Testis (tissue), 3 donors: ENCODE data around the gene LPIN1. TPM values are rescaled to one million over a fixed set of nuclear protein-coding genes. Genes with fewer than 3 reads are reported as not detected.

Source experiments
- DNase-seq: peaks from one replicate; pipeline ENCODE4 v3.0.0-alpha.2; 2019
- H3K27ac ChIP-seq, 2 donors: fragments of 200-600 bp; sonication (generic); one replicate each; pipeline ENCODE4 v1.5.1; 2019
- H3K27me3 ChIP-seq: fragments of 200-600 bp; sonication (generic); one replicate; pipeline ENCODE4 v1.5.1; 2019
- H3K36me3 ChIP-seq: fragments of 200-600 bp; sonication (generic); one replicate; pipeline ENCODE4 v1.5.1; 2017; ENCODE audit warnings: low read depth; ENCODE audit errors: missing control alignments
- H3K4me1 ChIP-seq: fragments of 200-600 bp; sonication (generic); one replicate; pipeline ENCODE4 v1.5.1; 2019
- H3K4me3 ChIP-seq, 2 donors: fragments of 200-600 bp; sonication (generic); one replicate each; pipeline ENCODE4 v1.5.1; 2017 to 2019
- H3K9me3 ChIP-seq: fragments of 200-600 bp; sonication (generic); one replicate; pipeline ENCODE4 v1.5.1; 2017
- POLR2A ChIP-seq: fragments of 450-650 bp; IDR thresholded peaks from one replicate; pipeline ENCODE4 v1.6.1; 2017; ENCODE audit warnings: antibody characterized with exemption, mild to moderate bottlenecking, moderate library complexity
- WGBS, 2 donors: methylation state at CpG; one replicate each; pipeline ENCODE4 v1.1.5; 2018; 5-methylcytosine and 5-hydroxymethylcytosine counted together
- intact Hi-C: fragments of 100-400 bp; cut with DNase I; formaldehyde crosslinking; loops from one replicate; pipeline ENCODE4 v1.15.1; 2023; ENCODE audit warnings: low total_unique reads
- polyA plus RNA-seq: library from polyadenylated mRNA; stranded (reverse); fragments of 350-450 nt; fragmentation: Illumina TruSeq; extraction: RNeasy Lipid Tissue Mini Kit (QIAGEN cat#74804); gene quantifications from one replicate; pipeline ENCODE4 v1.2.3, GENCODE V29; 2014; ENCODE audit warnings: low read depth, low replicate concordance; ENCODE audit not compliant: insufficient read depth
- total RNA-seq, 2 donors: library from RNA; depleted of rRNA; stranded (reverse); fragments of >200 nt; gene quantifications; one replicate each; pipeline ENCODE4 v1.2.3, GENCODE V29; 2016
- TF ChIP-seq, protein P1 (sequence below), 3 experiments: fragments of 450-650 bp in 2 of 3; fragments of 200-600 bp in 1 of 3; sonication (generic) in 1 of 3; IDR thresholded peaks; one replicate each; pipeline ENCODE4 v1.5.1; 2016 to 2019; ENCODE audit warnings: antibody characterized with exemption in 3 of 3, mild to moderate bottlenecking in 2 of 3, moderate library complexity in 1 of 3

Gene LPIN1
- total and polyA plus RNA-seq, 3 donors from 2014 or later, result 90.0 to 198 (median 169) TPM

DNA sequence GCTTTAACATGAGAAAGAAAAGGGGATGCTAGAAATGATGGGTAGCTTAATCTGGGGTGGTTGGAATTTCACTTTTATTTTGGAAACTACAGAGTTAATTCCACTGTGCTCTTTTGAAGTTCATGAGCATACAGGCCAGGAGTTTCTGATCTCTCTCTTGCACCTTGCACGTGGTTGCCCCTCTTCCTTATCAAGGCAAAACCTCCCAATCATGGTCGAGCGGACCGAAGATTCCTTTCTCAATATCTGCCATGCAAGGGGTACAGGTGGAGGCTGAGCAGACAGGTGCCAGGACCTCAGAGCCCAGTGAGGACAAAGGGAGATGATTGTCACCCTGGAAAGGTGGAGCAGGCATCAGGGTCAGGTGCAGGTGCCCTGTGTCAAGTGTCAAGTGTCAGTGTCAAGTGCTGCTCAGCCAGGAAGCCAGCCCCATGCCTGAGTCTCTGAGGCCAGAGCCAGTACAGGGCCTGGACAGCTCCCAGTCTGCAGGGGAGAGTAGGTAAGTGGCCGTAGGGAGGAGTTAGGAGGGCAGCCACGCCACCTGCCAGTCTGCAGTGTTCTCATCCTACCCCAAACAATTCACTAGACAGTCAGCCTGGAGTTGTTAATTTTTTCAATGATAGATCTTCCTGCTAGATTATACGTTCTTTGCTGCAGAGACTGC lies 42.2 kb downstream of the LPIN1 start:
- intact Hi-C loops, result no loop called here
- H3K4me3 ChIP-seq, result no peak overlapping the region
- DNase-seq, result no peak
- no peaks in the 10 kb centered on the region for H3K36me3 ChIP-seq
- no peaks in the 10 kb centered on the region for H3K9me3 ChIP-seq
- WGBS, 2 donors, result 87 to 95% methylated on average over 7 of the region's 7 CpGs
- no peaks in the 10 kb centered on the region for H3K27me3 ChIP-seq
- TF ChIP-seq, protein P1, sequence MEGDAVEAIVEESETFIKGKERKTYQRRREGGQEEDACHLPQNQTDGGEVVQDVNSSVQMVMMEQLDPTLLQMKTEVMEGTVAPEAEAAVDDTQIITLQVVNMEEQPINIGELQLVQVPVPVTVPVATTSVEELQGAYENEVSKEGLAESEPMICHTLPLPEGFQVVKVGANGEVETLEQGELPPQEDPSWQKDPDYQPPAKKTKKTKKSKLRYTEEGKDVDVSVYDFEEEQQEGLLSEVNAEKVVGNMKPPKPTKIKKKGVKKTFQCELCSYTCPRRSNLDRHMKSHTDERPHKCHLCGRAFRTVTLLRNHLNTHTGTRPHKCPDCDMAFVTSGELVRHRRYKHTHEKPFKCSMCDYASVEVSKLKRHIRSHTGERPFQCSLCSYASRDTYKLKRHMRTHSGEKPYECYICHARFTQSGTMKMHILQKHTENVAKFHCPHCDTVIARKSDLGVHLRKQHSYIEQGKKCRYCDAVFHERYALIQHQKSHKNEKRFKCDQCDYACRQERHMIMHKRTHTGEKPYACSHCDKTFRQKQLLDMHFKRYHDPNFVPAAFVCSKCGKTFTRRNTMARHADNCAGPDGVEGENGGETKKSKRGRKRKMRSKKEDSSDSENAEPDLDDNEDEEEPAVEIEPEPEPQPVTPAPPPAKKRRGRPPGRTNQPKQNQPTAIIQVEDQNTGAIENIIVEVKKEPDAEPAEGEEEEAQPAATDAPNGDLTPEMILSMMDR (IDR thresholded peaks at IDR 0.05), result no peak
- TF ChIP-seq POLR2A, result no peak
- peaks cover 7% of the 10 kb centered on the region for H3K4me1 ChIP-seq
- no peak overlapping the region for H3K27ac ChIP-seq

- intact Hi-C loops, result no loop called here
- Histone ChIP-seq H3K9me3 (no peaks in the 10 kb centered on the region), H3K27ac (no peak overlapping the region), H3K4me3 (no peak overlapping the region), H3K4me1 (peaks cover 7% of the 10 kb centered on the region), H3K27me3 (no peaks in the 10 kb centered on the region), H3K36me3 (no peaks in the 10 kb centered on the region)
- 92 to 97% methylated on average over 13 of the region's 13 CpGs for WGBS, 2 donors
- no peak for DNase-seq
- TF ChIP-seq POLR2A, result no peak
- TF ChIP-seq, protein P1 (IDR thresholded peaks at IDR 0.05), result no peak
These were observed 42.8 kb downstream of the LPIN1 start for GRCh38 chr2:11789243-11789642.

GRCh38 chr2:11790228-11790627 lies 43.8 kb downstream of the LPIN1 start:
- TF ChIP-seq, protein P1 (IDR thresholded peaks at IDR 0.05), result no peak
- TF ChIP-seq POLR2A, result no peak
- H3K4me1 ChIP-seq, result no peaks in the 10 kb centered on the region
- no peak for DNase-seq
- no peak overlapping the region for H3K27ac ChIP-seq
- H3K27me3 ChIP-seq, result no peaks in the 10 kb centered on the region
- H3K4me3 ChIP-seq, result no peak overlapping the region
- H3K36me3 ChIP-seq, result peaks cover 4% of the 10 kb centered on the region
- 79 to 82% methylated on average over 7 of the region's 7 CpGs for WGBS, 2 donors
- intact Hi-C loops, result no loop called here
- no peaks in the 10 kb centered on the region for H3K9me3 ChIP-seq

GRCh38 chr2:11795590-11795989 lies 49.2 kb downstream of the LPIN1 start:
- intact Hi-C loops, result no loop called here
- Histone ChIP-seq H3K9me3 (no peaks in the 10 kb centered on the region), H3K27ac (no peak overlapping the region), H3K27me3 (no peaks in the 10 kb centered on the region), H3K36me3 (peaks cover 6% of the 10 kb centered on the region), H3K4me3 (no peak overlapping the region), H3K4me1 (no peaks in the 10 kb centered on the region)
- no peak for DNase-seq
- 88 to 89% methylated on average over 2 of the region's 2 CpGs for WGBS, 2 donors
- no peak for TF ChIP-seq POLR2A
- TF ChIP-seq, protein P1 (IDR thresholded peaks at IDR 0.05), result no peak
